Adrenal gland (tissue), 19 donors: ENCODE data around the gene KIAA0040. TPM values are rescaled to one million over a fixed set of nuclear protein-coding genes. Genes with fewer than 3 reads are reported as not detected.

Experiments used
- DNase-seq, 7 donors: peaks; one replicate each; pipeline ENCODE4 v3.0.0-alpha.2; 2019 to 2020
- H3K27ac ChIP-seq, 5 donors: fragments of 200-600 bp; sonication (generic) in 4 of 5; 1 replicate in 3 of 5; 2 replicates in 2 of 5; pipeline versions ENCODE4 v1.5.1 to v1.8.0; 2016 to 2020; ENCODE audit warnings: mild to moderate bottlenecking in 1 of 5
- H3K27me3 ChIP-seq: fragments of 200-600 bp; 2 replicates; pipeline ENCODE4 v1.8.0; 2021
- H3K36me3 ChIP-seq, 2 donors: fragments of 200-600 bp; replicated peaks in 1 of 2; 1 replicate in 1 of 2; 2 replicates in 1 of 2; pipeline versions ENCODE4 v1.5.1 to v1.8.0; 2018 to 2022
- H3K4me1 ChIP-seq, 2 donors: fragments of 200-600 bp; replicated peaks in 1 of 2; 1 replicate in 1 of 2; 2 replicates in 1 of 2; pipeline versions ENCODE4 v1.5.1 to v1.8.0; 2018 to 2021
- H3K4me3 ChIP-seq, 4 donors: fragments of 200-600 bp; sonication (generic) in 3 of 4; one replicate each; pipeline ENCODE4 v1.5.1; 2016 to 2018
- H3K9me3 ChIP-seq, 3 donors: fragments of 200-600 bp; sonication (generic) in 1 of 3; replicated peaks in 1 of 3; 1 replicate in 2 of 3; 2 replicates in 1 of 3; pipeline versions ENCODE4 v1.5.1 to v1.8.0; 2016 to 2021
- CTCF ChIP-seq, 6 experiments: fragments of 450-650 bp in 4 of 6; fragments of 200-600 bp in 2 of 6; sonication (generic) in 1 of 6; IDR thresholded peaks; 1 replicate in 5 of 6; 2 replicates in 1 of 6; pipeline versions ENCODE4 v1.5.1 to v1.8.0; 2016 to 2021; ENCODE audit warnings: antibody characterized with exemption in 6 of 6, mild to moderate bottlenecking in 2 of 6, moderate library complexity in 1 of 6
- POLR2A ChIP-seq, 2 donors: fragments of 450-650 bp; IDR thresholded peaks; one replicate each; pipeline ENCODE4 v1.6.1; 2017; ENCODE audit warnings: antibody characterized with exemption in 2 of 2, mild to moderate bottlenecking in 2 of 2, moderate library complexity in 1 of 2
- WGBS, 4 donors: extraction: QIAGEN DNeasy Blood & Tissue Kit in 2 of 4; methylation state at CpG; one replicate each; pipeline versions ENCODE4 v1.1.5 to v1.1.7; 2013 to 2017; 5-methylcytosine and 5-hydroxymethylcytosine counted together
- intact Hi-C, 2 donors: fragments of 100-400 bp; cut with DNase I; formaldehyde crosslinking; loops; one replicate each; pipeline versions ENCODE4 v1.14.1 to v1.15.0; 2022 to 2023
- long read RNA-seq, 10 donors: library from polyadenylated mRNA in 3 of 10; unstranded in 2 of 10; stranded (forward) in 1 of 10; transcript quantifications; one replicate each; pipeline ENCODE4 v2.0.0 and lab custom pipeline, GENCODE V29; 2021 to 2026
- polyA plus RNA-seq, 3 donors: library from polyadenylated mRNA; stranded (reverse); fragments of 200-250 nt in 2 of 3; fragments of 350-450 nt in 1 of 3; fragmentation: Illumina TruSeq in 1 of 3; extraction: RNeasy Lipid Tissue Mini Kit (QIAGEN cat#74804) in 1 of 3; gene quantifications; one replicate each; pipeline ENCODE4 v1.2.3, GENCODE V29; 2013 to 2014
- total RNA-seq, 9 donors: library from RNA; depleted of rRNA in 4 of 9; stranded (reverse); fragments of >200 nt in 4 of 9; fragments of 120-200 nt in 1 of 9; fragmentation: NEBNext Ultra II Directional in 1 of 9; extraction: Animal tissue kit (Norgen Biotek cat#: 25700) in 1 of 9; gene quantifications; one replicate each; pipeline versions ENCODE4 v1.1.0 to v1.2.4, GENCODE V29; 2013 to 2023
- donor health status: healthy with polysubstance abuse.
- donor health status: Bipolar disorder and iron deficiency.
- donor health status: DM: yes; HTN: yes; CAD: no.
- donor health status: DM: no; HTN: no; CAD: no.
- donor health status: DM: no; HTN: no; CAD: no.
- donor health status: DM: yes; HTN: yes; CAD: no.

Gene KIAA0040
- total RNA-seq: 10 to 100 TPM in 6 of 9 donors, 1 to 10 TPM in 3; 1.8 to 54.3 (median 16.2) TPM
- 1 to 10 TPM; 5.0 to 9.5 (median 7.4) TPM for polyA plus RNA-seq
- long read RNA-seq, donor 1, full-length matches to known transcripts: 1 of 1 reads
- long read RNA-seq, donor 1, partial matches to known transcripts: 0 of 1 reads
- long read RNA-seq, donor 1, other reads (novel, unspliced or antisense): 0 of 1 reads
- long read RNA-seq, donor 2: 0 reads
- long read RNA-seq, donor 3: 0 reads
- long read RNA-seq, donor 4, full-length matches to known transcripts: 7 of 11 reads
- long read RNA-seq, donor 4, partial matches to known transcripts: 0 of 11 reads
- long read RNA-seq, donor 4, other reads (novel, unspliced or antisense): 4 of 11 reads
- long read RNA-seq, donor 5, full-length matches to known transcripts: 10 of 11 reads
- long read RNA-seq, donor 5, partial matches to known transcripts: 0 of 11 reads
- long read RNA-seq, donor 5, other reads (novel, unspliced or antisense): 1 of 11 reads
- long read RNA-seq, donor 6, partial matches to known transcripts: 0 of 1 reads
- long read RNA-seq, donor 6, other reads (novel, unspliced or antisense): 1 of 1 reads
- long read RNA-seq, donor 7: 0 reads
- long read RNA-seq, donor 8, full-length matches to known transcripts: 3 of 3 reads
- long read RNA-seq, donor 8, partial matches to known transcripts: 0 of 3 reads
- long read RNA-seq, donor 8, other reads (novel, unspliced or antisense): 0 of 3 reads
- long read RNA-seq, donor 9: 0 reads
- long read RNA-seq, donor 10, full-length matches to known transcripts: 1 of 1 reads
- long read RNA-seq, donor 10, partial matches to known transcripts: 0 of 1 reads
- long read RNA-seq, donor 10, other reads (novel, unspliced or antisense): 0 of 1 reads

- H3K27me3 ChIP-seq: no peaks in the 10 kb centered on the region
- intact Hi-C loops: no loop called here
- no peaks in the 10 kb centered on the region for H3K36me3 ChIP-seq
- peaks cover 7 to 12% of the 10 kb centered on the region in 2 donors for H3K4me1 ChIP-seq
- H3K4me3 ChIP-seq: peak within 1 kb of the TSS; percentile 36 to 90 (median 74)
- TF ChIP-seq POLR2A (IDR thresholded peaks at IDR 0.05) (peak in 1 of 2 donors; percentile 38), CTCF (IDR thresholded peaks at IDR 0.05) (no peak)
- DNase-seq: peak; percentile 64 to 86 (median 80)
- WGBS, 4 donors: 5 to 10% (median 6%) methylated on average over 28 to 62 of the region's 62 CpGs
- peak within 1 kb of the TSS; percentile 11 to 92 (median 81) for H3K27ac ChIP-seq
- no peaks in the 10 kb centered on the region for H3K9me3 ChIP-seq
These were observed at the start of gene KIAA0040 for GRCh38 chr1:175192630-175193526. TSS of gene KIAA0040 (minus strand) at chr1:175192776. CDS start at chr1:175161013, 31,763 bp downstream.

GRCh38 chr1:175237389-175237788 lies 44.8 kb upstream of the KIAA0040 start:
- H3K9me3 ChIP-seq: no peaks in the 10 kb centered on the region
- H3K27me3 ChIP-seq: no peaks in the 10 kb centered on the region
- no peaks in the 10 kb centered on the region for H3K36me3 ChIP-seq
- no peak overlapping the region for H3K27ac ChIP-seq
- DNase-seq: no peak
- 77 to 100% (median 78%) methylated on average over 1 of the region's 1 CpG for WGBS, 4 donors
- TF ChIP-seq CTCF (IDR thresholded peaks at IDR 0.05) (no peak), POLR2A (IDR thresholded peaks at IDR 0.05) (no peak)
- H3K4me1 ChIP-seq: no peaks in the 10 kb centered on the region
- intact Hi-C loops: no loop called here
- H3K4me3 ChIP-seq: no peak overlapping the region

- no peak overlapping the region for H3K27ac ChIP-seq
- no peak overlapping the region for H3K4me3 ChIP-seq
- H3K9me3 ChIP-seq: no peaks in the 10 kb centered on the region
- H3K36me3 ChIP-seq: no peaks in the 10 kb centered on the region
- DNase-seq: no peak
- no peak for TF ChIP-seq POLR2A (IDR thresholded peaks at IDR 0.05)
- no peak for TF ChIP-seq CTCF (IDR thresholded peaks at IDR 0.05)
- no peaks in the 10 kb centered on the region for H3K4me1 ChIP-seq
- WGBS, 4 donors: 76 to 82% (median 77%) methylated on average over 3 of the region's 3 CpGs
- H3K27me3 ChIP-seq: no peaks in the 10 kb centered on the region
- intact Hi-C loops: no loop called here
These were observed 42.1 kb upstream of the KIAA0040 start for GRCh38 chr1:175234639-175235038.
